Breast epithelium (tissue), 4 donors: Measurements from ENCODE around the gene NCKAP1. TPM values are rescaled to one million over a fixed set of nuclear protein-coding genes. Genes with fewer than 3 reads are reported as not detected.

Experiments used
- DNase-seq, 2 donors: peaks; one replicate each; pipeline ENCODE4 v3.0.0-alpha.2; 2019; ENCODE audit warnings: low spot score in 2 of 2
- H3K27ac ChIP-seq, 2 donors: fragments of 200-600 bp; sonication (generic) in 1 of 2; one replicate each; pipeline ENCODE4 v1.5.1; 2016 to 2019; ENCODE audit warnings: mild to moderate bottlenecking in 1 of 2
- H3K27me3 ChIP-seq, 2 donors: fragments of 200-600 bp; sonication (generic) in 1 of 2; one replicate each; pipeline versions ENCODE4 v1.5.1 to v1.6.0; 2017 to 2019; ENCODE audit warnings: control low read depth in 1 of 2, mild to moderate bottlenecking in 1 of 2
- H3K36me3 ChIP-seq: fragments of 200-600 bp; one replicate; pipeline ENCODE4 v1.5.1; 2019
- H3K4me1 ChIP-seq, 2 donors: fragments of 200-600 bp; sonication (generic); one replicate each; pipeline ENCODE4 v1.5.1; 2016 to 2019; ENCODE audit warnings: control low read depth in 1 of 2
- H3K4me3 ChIP-seq, 3 donors: fragments of 200-600 bp; sonication (generic); 1 replicate in 2 of 3; 2 replicates in 1 of 3; pipeline ENCODE4 v1.5.1; 2016 to 2019; ENCODE audit warnings: mild to moderate bottlenecking in 3 of 3, moderate library complexity in 2 of 3
- H3K9me3 ChIP-seq, 2 donors: fragments of 200-600 bp; sonication (generic) in 1 of 2; one replicate each; pipeline ENCODE4 v1.5.1; 2016 to 2019; ENCODE audit warnings: control low read depth in 1 of 2
- CTCF ChIP-seq, 3 donors: fragments of 450-650 bp; IDR thresholded peaks; one replicate each; pipeline ENCODE4 v1.5.1; 2016 to 2017; ENCODE audit warnings: antibody characterized with exemption in 3 of 3, mild to moderate bottlenecking in 3 of 3, moderate library complexity in 3 of 3
- POLR2A ChIP-seq: fragments of 450-650 bp; IDR thresholded peaks from one replicate; pipeline ENCODE4 v1.6.1; 2016; ENCODE audit warnings: antibody characterized with exemption, mild to moderate bottlenecking, moderate library complexity
- POLR2AphosphoS5 ChIP-seq, 3 donors: sonication (generic); formaldehyde crosslinking; IDR thresholded peaks; one replicate each; pipeline ENCODE4 v1.6.1; 2017; ENCODE audit warnings: antibody characterized with exemption in 3 of 3
- intact Hi-C: fragments of 100-400 bp; cut with DNase I; formaldehyde crosslinking; loops from one replicate; pipeline ENCODE4 v1.15.1; 2023; ENCODE audit warnings: low total_unique reads
- total RNA-seq, 3 donors: library from RNA; depleted of rRNA; stranded (reverse); fragments of >200 nt; gene quantifications; one replicate each; pipeline ENCODE4 v1.1.0, GENCODE V29; 2016

NCKAP1 gene
- total RNA-seq, 3 donors from 2014 or later = 122 to 270 (median 186) TPM

GRCh38 chr2:182937870-182938269 is 100.4 kb downstream of the NCKAP1 start:
- H3K4me1 ChIP-seq = no peaks in the 10 kb centered on the region
- no peaks in the 10 kb centered on the region for H3K36me3 ChIP-seq
- no peaks in the 10 kb centered on the region for H3K27me3 ChIP-seq
- H3K27ac ChIP-seq = no peak overlapping the region
- no peak overlapping the region for H3K4me3 ChIP-seq
- no peaks in the 10 kb centered on the region for H3K9me3 ChIP-seq
- intact Hi-C loops = no loop called here
- no peak for TF ChIP-seq CTCF (IDR thresholded peaks at IDR 0.05)
- no peak for TF ChIP-seq POLR2AphosphoS5 (IDR thresholded peaks at IDR 0.05)
- no peak for TF ChIP-seq POLR2A
- DNase-seq = no peak

GRCh38 chr2:182933629-182934028 is 104.6 kb downstream of the NCKAP1 start:
- Histone ChIP-seq H3K27ac (no peak overlapping the region), H3K4me3 (no peak overlapping the region), H3K27me3 (no peaks in the 10 kb centered on the region), H3K4me1 (no peaks in the 10 kb centered on the region), H3K36me3 (no peaks in the 10 kb centered on the region), H3K9me3 (no peaks in the 10 kb centered on the region)
- intact Hi-C loops = no loop called here
- no peak for DNase-seq
- no peak for TF ChIP-seq CTCF (IDR thresholded peaks at IDR 0.05)
- TF ChIP-seq POLR2AphosphoS5 (IDR thresholded peaks at IDR 0.05) = no peak
- TF ChIP-seq POLR2A = no peak

GRCh38 chr2:182929972-182930371 is 108.3 kb downstream of the NCKAP1 start:
- no peak for DNase-seq
- no peak for TF ChIP-seq POLR2A
- TF ChIP-seq CTCF (IDR thresholded peaks at IDR 0.05) = no peak
- Histone ChIP-seq H3K4me1 (no peaks in the 10 kb centered on the region), H3K4me3 (no peak overlapping the region), H3K27me3 (no peaks in the 10 kb centered on the region), H3K9me3 (no peaks in the 10 kb centered on the region), H3K36me3 (no peaks in the 10 kb centered on the region), H3K27ac (no peak overlapping the region)
- intact Hi-C loops = loop anchor here (2.0 kb wide), 1 partner anchor 47 kb away; no protein-coding TSS in a partner anchor

GRCh38 chr2:182924306-182924705 is 114.0 kb downstream of the NCKAP1 start:
- Histone ChIP-seq H3K4me3 (no peak overlapping the region), H3K27ac (no peak overlapping the region), H3K4me1 (no peaks in the 10 kb centered on the region), H3K9me3 (no peaks in the 10 kb centered on the region), H3K27me3 (no peaks in the 10 kb centered on the region), H3K36me3 (no peaks in the 10 kb centered on the region)
- no peak for DNase-seq
- intact Hi-C loops = no loop called here
- TF ChIP-seq POLR2A = no peak
- no peak for TF ChIP-seq POLR2AphosphoS5 (IDR thresholded peaks at IDR 0.05)
- no peak for TF ChIP-seq CTCF (IDR thresholded peaks at IDR 0.05)

- no peaks in the 10 kb centered on the region for H3K9me3 ChIP-seq
- intact Hi-C loops = no loop called here
- H3K4me1 ChIP-seq = no peaks in the 10 kb centered on the region
- H3K4me3 ChIP-seq = no peak overlapping the region
- no peak overlapping the region for H3K27ac ChIP-seq
- H3K27me3 ChIP-seq = no peaks in the 10 kb centered on the region
- no peak for DNase-seq
- no peaks in the 10 kb centered on the region for H3K36me3 ChIP-seq
- no peak for TF ChIP-seq POLR2AphosphoS5 (IDR thresholded peaks at IDR 0.05)
- TF ChIP-seq CTCF (IDR thresholded peaks at IDR 0.05) = no peak
- TF ChIP-seq POLR2A = no peak
These were observed 117.0 kb downstream of the NCKAP1 start for GRCh38 chr2:182921234-182921633.
